RCC 7860 (cell line): ENCODE results near the gene CDC16.

ENCODE experiments used
- DNase-seq: peaks from one replicate; pipeline ENCODE4 v3.0.0-alpha.2; 2015; ENCODE audit warnings: low spot score
- FAIRE-seq: peaks from 2 replicates; lab custom pipeline; 2012; peaks lifted over from hg19 to GRCh38; lab: Jason Lieb, UNC

CDC16 gene

GRCh38 chr13:114296902-114297301 is 62.2 kb downstream of the CDC16 start:
- DNase-seq: no peak
- FAIRE-seq: no peak

- DNase-seq: no peak
- FAIRE-seq: no peak
These were observed 64.2 kb downstream of the CDC16 start for GRCh38 chr13:114298866-114299265.

- no peak for FAIRE-seq
- DNase-seq: no peak
These were observed 65.1 kb downstream of the CDC16 start for GRCh38 chr13:114299604-114300305.

- FAIRE-seq (no peak), DNase-seq (no peak)
These were observed 69.1 kb downstream of the CDC16 start for GRCh38 chr13:114303700-114304327.

DNA sequence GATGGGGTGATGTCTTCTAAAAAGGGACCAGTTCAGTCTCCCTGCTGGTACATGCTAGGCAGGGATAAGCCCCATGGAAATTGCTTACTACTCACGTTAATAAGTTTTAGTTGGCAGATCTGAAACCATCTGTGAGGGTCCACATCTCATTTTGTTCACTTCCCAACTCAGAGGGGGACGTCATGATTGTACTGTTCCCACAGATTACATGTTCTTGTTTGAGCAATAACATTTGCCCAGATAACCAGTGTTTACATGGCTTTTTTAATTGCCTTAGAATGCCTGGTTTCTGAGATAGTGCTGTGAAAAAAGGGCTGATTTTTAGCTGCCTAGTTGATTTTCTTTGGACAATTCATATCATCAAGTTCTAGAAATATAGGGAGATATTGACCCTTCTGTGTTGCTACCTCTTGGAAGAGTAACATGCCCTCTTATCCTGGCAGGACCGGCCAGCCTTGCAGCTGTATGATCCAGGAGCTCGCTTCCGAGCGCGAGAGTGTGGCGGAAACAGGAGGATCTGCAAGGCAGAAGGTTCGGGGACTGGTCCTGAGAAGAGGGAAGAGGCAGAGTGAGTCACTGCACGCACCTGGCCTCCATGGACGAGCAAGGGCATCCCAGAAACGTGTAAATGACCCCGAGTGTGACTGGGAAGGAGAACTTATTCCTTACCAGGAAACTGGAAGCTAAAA is 69.8 kb downstream of the CDC16 start:
- DNase-seq (no peak), FAIRE-seq (no peak)

DNA sequence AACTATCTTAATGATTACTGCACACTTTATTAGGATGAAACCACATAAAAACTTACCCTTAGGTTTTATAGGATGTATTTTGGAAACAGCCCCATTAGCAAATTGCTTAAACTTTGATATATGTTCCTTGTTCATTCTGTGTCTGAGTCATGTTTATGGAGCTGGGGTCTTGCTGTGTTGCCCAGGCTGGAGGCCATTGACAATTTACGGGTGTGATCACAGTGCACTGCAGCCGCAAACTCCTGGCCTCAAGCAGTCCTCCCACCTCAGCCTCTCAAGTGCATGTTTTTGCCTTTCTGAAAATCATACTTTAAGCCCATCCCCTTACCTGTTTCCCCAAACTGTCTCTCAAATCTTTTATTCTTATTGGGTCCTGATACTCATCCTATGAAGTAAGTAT is 74.4 kb downstream of the CDC16 start:
- no peak for FAIRE-seq
- DNase-seq: no peak

GRCh38 chr13:114309806-114310410 is 75.2 kb downstream of the CDC16 start:
- DNase-seq (no peak), FAIRE-seq (no peak)

DNA sequence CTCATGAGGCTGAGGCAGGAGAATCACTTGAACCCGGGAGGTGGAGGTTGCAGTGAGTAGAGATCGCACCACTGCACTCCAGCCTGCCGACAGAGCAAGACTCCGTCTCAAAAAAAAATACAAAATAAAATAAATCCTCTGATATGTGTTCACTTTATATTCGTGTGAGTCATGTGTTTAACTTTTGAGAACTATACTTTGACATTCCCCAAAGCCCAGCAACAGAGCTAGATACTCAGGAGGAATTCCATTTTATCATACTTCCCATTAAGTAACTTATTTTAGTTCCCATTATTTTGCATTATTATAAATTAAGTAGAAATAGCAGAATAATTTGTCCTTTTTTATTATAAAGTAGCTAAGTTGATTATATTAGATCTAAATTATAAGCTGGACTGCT is 76.3 kb downstream of the CDC16 start:
- DNase-seq (no peak), FAIRE-seq (no peak)

DNA sequence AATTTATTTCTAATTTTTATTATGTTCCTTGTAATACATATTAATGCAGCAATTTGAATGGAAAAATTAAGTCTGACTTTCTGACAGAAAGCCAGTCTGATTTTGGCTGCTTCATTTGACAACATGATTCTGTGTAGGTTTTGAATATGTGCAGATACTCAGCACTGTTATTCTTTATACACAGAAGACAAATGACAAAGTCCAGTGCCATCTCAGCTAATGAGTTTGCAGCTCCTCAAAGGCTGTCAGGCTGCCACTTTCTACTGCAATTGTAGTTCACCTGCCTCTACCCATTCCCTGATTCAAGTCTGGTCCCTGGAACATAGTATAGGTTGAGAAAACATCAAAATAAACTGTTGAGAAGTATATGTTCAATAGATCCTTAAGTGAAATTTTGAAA is 76.7 kb downstream of the CDC16 start:
- no peak for FAIRE-seq
- no peak for DNase-seq

DNA sequence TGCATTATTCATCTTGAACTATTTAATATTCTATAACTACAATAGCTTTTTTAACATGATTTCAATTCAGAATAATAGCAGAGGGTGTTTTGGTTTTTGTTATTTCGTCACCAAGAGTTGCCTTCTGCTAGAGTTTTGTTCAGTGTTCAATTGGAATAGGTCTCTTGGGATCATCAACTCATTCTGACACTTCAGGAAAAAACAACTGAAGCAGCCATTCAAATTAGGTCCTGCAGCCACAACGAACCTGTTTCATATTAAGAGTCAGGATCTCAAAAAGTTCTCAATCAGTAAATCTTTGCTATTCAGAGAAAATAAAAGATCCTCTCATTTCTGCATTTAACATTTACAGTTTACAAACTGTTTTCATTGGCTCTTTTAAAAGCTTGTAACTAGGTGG is 77.2 kb downstream of the CDC16 start:
- no peak for FAIRE-seq
- DNase-seq: no peak

- FAIRE-seq (no peak), DNase-seq (peak; percentile 11)
These were observed 78.6 kb downstream of the CDC16 start for GRCh38 chr13:114313061-114313860.

- FAIRE-seq: no peak
- peak; percentile 84 for DNase-seq
These were observed 79.6 kb downstream of the CDC16 start, which contains the start of gene CHAMP1 for GRCh38 chr13:114314074-114314912. Gene CHAMP1 (plus strand): TSS chr13:114314503. CDS start chr13:114323843, 9,340 bp downstream.

DNA sequence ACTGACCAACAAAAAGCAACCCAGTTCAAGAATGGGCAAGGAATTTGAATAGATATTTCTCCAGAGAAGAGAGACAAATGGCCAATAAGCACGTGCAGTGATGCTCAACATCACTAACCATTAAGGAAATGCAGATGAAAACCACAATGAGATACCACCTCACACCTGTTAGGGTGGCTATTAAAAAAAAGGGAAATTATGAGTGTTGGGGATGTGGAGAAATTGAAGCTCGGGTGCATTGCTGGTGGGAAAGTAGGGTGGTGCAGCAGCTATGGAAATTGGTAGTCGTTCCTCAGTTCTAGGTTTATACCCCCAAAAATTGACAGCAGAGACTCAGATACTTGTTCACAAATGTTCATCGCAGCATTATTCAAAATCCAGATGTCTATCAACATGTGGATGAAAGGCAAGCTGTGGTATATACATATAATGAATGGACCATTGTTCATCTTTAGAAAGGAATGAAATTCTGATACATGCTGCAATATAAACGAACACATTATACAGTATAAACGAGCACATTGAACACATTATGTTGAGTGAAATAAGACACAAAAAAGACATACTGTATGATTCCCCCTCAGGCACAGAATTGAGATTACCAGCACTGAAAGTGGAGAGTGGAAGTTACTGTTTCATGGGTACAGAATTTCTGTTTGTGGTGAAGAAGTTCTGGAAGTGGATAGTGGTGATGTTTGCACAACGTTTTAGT is 80.5 kb downstream of the CDC16 start:
- FAIRE-seq: no peak
- DNase-seq: no peak

GRCh38 chr13:114318624-114319023 is 83.9 kb downstream of the CDC16 start:
- FAIRE-seq (no peak), DNase-seq (no peak)

- no peak for DNase-seq
- no peak for FAIRE-seq
These were observed 84.8 kb downstream of the CDC16 start for GRCh38 chr13:114319441-114319913.

- FAIRE-seq (no peak), DNase-seq (no peak)
These were observed 85.4 kb downstream of the CDC16 start for GRCh38 chr13:114320065-114320464.

GRCh38 chr13:114321256-114321655 is 86.6 kb downstream of the CDC16 start:
- FAIRE-seq: no peak

More at GRCh38 chr13:114321256-114321655, 86.6 kb downstream of the CDC16 start:
- no peak for DNase-seq
